DND-41 (cell line): ENCODE data around the gene ASCC2.
A peak's percentile ranks its signal among the peaks of the same experiment; 100 is the strongest.
"Not testable (repeated sequence)": the region's sequence is repeated elsewhere in the genome, so short reads cannot be mapped to it uniquely, and the experiment has no call there.

Source experiments
- ATAC-seq: fragments of 200-7000 bp; cut with Tn5 transposase; 3 replicates; pipeline ENCODE4 v1.9.1; 2021; ENCODE audit warnings: low read depth; ENCODE audit not compliant: insufficient read depth
- DNase-seq: peaks from one replicate; pipeline ENCODE4 v3.0.0-alpha.2; 2020
- H2AFZ ChIP-seq: 2 replicates; pipeline ENCODE4 v1.6.0; 2012; ENCODE audit warnings: low read depth, low read length
- H3K27ac ChIP-seq: 2 replicates; pipeline ENCODE4 v1.5.1; 2012; ENCODE audit warnings: low read length, inconsistent platforms
- H3K27me3 ChIP-seq: fragments of 200-600 bp; sonication (generic); 2 replicates; pipeline ENCODE4 v1.6.0; 2012; ENCODE audit warnings: low read length, mild to moderate bottlenecking, inconsistent platforms; ENCODE audit not compliant: insufficient read depth, poor library complexity
- H3K36me3 ChIP-seq: 2 replicates; pipeline ENCODE4 v1.5.1; 2012; ENCODE audit warnings: low read length, inconsistent platforms; ENCODE audit not compliant: insufficient read depth
- H3K4me1 ChIP-seq: 2 replicates; pipeline ENCODE4 v1.5.1; 2012; ENCODE audit warnings: mild to moderate bottlenecking, low read length; ENCODE audit not compliant: insufficient read depth
- H3K4me2 ChIP-seq: 2 replicates; pipeline ENCODE4 v1.6.0; 2012; ENCODE audit warnings: mild to moderate bottlenecking, moderate library complexity, low read length, inconsistent platforms; ENCODE audit not compliant: insufficient read depth
- H3K4me3 ChIP-seq, 2 experiments: fragments of 200-600 bp in 1 of 2; shearing (Covaris generic) in 1 of 2; 2 replicates each; pipeline ENCODE4 v1.5.1; 2012 to 2016; ENCODE audit warnings: inconsistent platforms in 2 of 2, low read length in 2 of 2, mild to moderate bottlenecking in 2 of 2, low read depth in 1 of 2, moderate library complexity in 1 of 2
- H3K79me2 ChIP-seq: 2 replicates; pipeline ENCODE4 v1.6.0; 2012; ENCODE audit warnings: low read length, inconsistent platforms; ENCODE audit not compliant: insufficient read depth
- H3K9ac ChIP-seq: 2 replicates; pipeline ENCODE4 v1.6.0; 2012; ENCODE audit warnings: low read depth, mild to moderate bottlenecking, inconsistent platforms, low read length, moderate library complexity
- H3K9me3 ChIP-seq: 2 replicates; pipeline ENCODE4 v1.5.1; 2012; ENCODE audit warnings: low read length, moderate library complexity, mild to moderate bottlenecking, inconsistent platforms; ENCODE audit not compliant: insufficient read depth, severe bottlenecking
- H4K20me1 ChIP-seq: 2 replicates; pipeline ENCODE4 v1.6.0; 2012; ENCODE audit warnings: low read length; ENCODE audit not compliant: insufficient read depth
- CTCF ChIP-seq: IDR thresholded peaks from 2 replicates; pipeline ENCODE4 v1.5.1; 2012; ENCODE audit warnings: borderline replicate concordance, low read length, moderate library complexity, mild to moderate bottlenecking; ENCODE audit not compliant: poor library complexity, severe bottlenecking; ENCODE audit errors: extremely low read depth
- EZH2 ChIP-seq: IDR thresholded peaks from 3 replicates; pipeline ENCODE4 v1.6.1; 2012; ENCODE audit warnings: borderline replicate concordance, low read depth, mild to moderate bottlenecking, moderate library complexity, low read length, inconsistent platforms; ENCODE audit not compliant: severe bottlenecking

Gene ASCC2

GRCh38 chr22:29842172-29842571, 4.1 kb upstream of the ASCC2 start:
- H3K36me3 ChIP-seq: no peaks in the 10 kb centered on the region
- H4K20me1 ChIP-seq: peaks cover 2% of the 10 kb centered on the region; the same call in 1 of the 2 replicates
- H3K4me2 ChIP-seq: no peak overlapping the region
- ATAC-seq (no peak), DNase-seq (no peak)
- no peak overlapping the region for H3K9ac ChIP-seq
- H3K9me3 ChIP-seq: no peaks in the 10 kb centered on the region
- H3K27ac ChIP-seq: no peak overlapping the region
- H3K4me1 ChIP-seq: peaks cover 13% of the 10 kb centered on the region
- TF ChIP-seq CTCF (no peak), EZH2 (no peak)
- no peak overlapping the region for H3K4me3 ChIP-seq
- H3K79me2 ChIP-seq: peaks cover 8% of the 10 kb centered on the region
- no peaks in the 10 kb centered on the region for H3K27me3 ChIP-seq
- no peak overlapping the region for H2AFZ ChIP-seq

- no peak overlapping the region for H3K9ac ChIP-seq
- DNase-seq (no peak), ATAC-seq (no peak)
- H4K20me1 ChIP-seq: peaks cover 2% of the 10 kb centered on the region; the same call in 1 of the 2 replicates
- H3K9me3 ChIP-seq: no peaks in the 10 kb centered on the region
- H3K4me3 ChIP-seq: no peak overlapping the region
- no peak for TF ChIP-seq CTCF
- TF ChIP-seq EZH2: no peak
- no peaks in the 10 kb centered on the region for H3K27me3 ChIP-seq
- H2AFZ ChIP-seq: 0 out of 2 replicates have a peak overlapping the region, but pooled peaks have one; percentile 14
- peaks cover 25% of the 10 kb centered on the region for H3K79me2 ChIP-seq
- no peak overlapping the region for H3K4me2 ChIP-seq
- peaks cover 29% of the 10 kb centered on the region for H3K4me1 ChIP-seq
- no peaks in the 10 kb centered on the region for H3K36me3 ChIP-seq
- H3K27ac ChIP-seq: no peak overlapping the region
These were observed 2.4 kb upstream of the ASCC2 start for GRCh38 chr22:29840498-29840897.

GRCh38 chr22:29839039-29839438, 965 bp upstream of the ASCC2 start:
- Histone ChIP-seq H3K9ac (peak overlapping the region; percentile 71), H3K9me3 (no peaks in the 10 kb centered on the region), H3K4me1 (peaks cover 29% of the 10 kb centered on the region), H3K79me2 (peaks cover 36% of the 10 kb centered on the region), H3K36me3 (peaks cover 3% of the 10 kb centered on the region; the same call in 1 of the 2 replicates), H3K27me3 (no peaks in the 10 kb centered on the region), H2AFZ (peak overlapping the region; percentile 98), H3K4me3 (peak overlapping the region in 1 of 2 experiments; percentile 90; a peak in 1 of 4 replicates), H3K4me2 (peak overlapping the region; percentile 96), H3K27ac (peak overlapping the region; percentile 85; the same call in 1 of the 2 replicates), H4K20me1 (peaks cover 2% of the 10 kb centered on the region; the same call in 1 of the 2 replicates)
- no peak for DNase-seq
- TF ChIP-seq CTCF: no peak
- no peak for TF ChIP-seq EZH2
- ATAC-seq: no peak

- Histone ChIP-seq H3K4me3 (peak overlapping the region; percentile 66 to 90), H3K36me3 (peaks cover 7% of the 10 kb centered on the region; the same call in 1 of the 2 replicates), H3K79me2 (peaks cover 37% of the 10 kb centered on the region), H3K9me3 (no peaks in the 10 kb centered on the region), H4K20me1 (peaks cover 2% of the 10 kb centered on the region; the same call in 1 of the 2 replicates), H3K4me1 (peaks cover 29% of the 10 kb centered on the region), H3K27me3 (no peaks in the 10 kb centered on the region), H3K27ac (peak overlapping the region; percentile 85), H3K4me2 (peak overlapping the region; percentile 96), H3K9ac (peak overlapping the region; percentile 71), H2AFZ (peak overlapping the region; percentile 98)
- no peak for TF ChIP-seq EZH2
- no peak for TF ChIP-seq CTCF
- no peak; the same call in 2 of the 3 replicates for ATAC-seq
- no peak for DNase-seq
These were observed 504 bp upstream of the ASCC2 start for GRCh38 chr22:29838599-29838956.

GRCh38 chr22:29836791-29837370, 1.2 kb downstream of the ASCC2 start:
- H3K9ac ChIP-seq: peak overlapping the region; percentile 71
- H4K20me1 ChIP-seq, ATAC-seq, H3K27ac ChIP-seq, H3K27me3 ChIP-seq, DNase-seq, H3K9me3 ChIP-seq, H2AFZ ChIP-seq: not testable (repeated sequence)
- H3K4me2 ChIP-seq: peak overlapping the region; percentile 96
- peak overlapping the region; percentile 66 to 90; a peak in 3 of 4 replicates for H3K4me3 ChIP-seq
- peaks cover 20% of the 10 kb centered on the region for H3K36me3 ChIP-seq
- H3K4me1 ChIP-seq: peaks cover 29% of the 10 kb centered on the region
- peaks cover 42% of the 10 kb centered on the region for H3K79me2 ChIP-seq
